PC-3 (cell line): ENCODE measurements around the gene RNF17. TPM values are rescaled to one million over a fixed set of nuclear protein-coding genes. Genes with fewer than 3 reads are reported as not detected.
A peak's percentile ranks its signal among the peaks of the same experiment; 100 is the strongest.

Experiments
- ATAC-seq: fragments of 200-7000 bp; cut with Tn5 transposase; 2 replicates; pipeline ENCODE4 v1.9.1; 2020; ENCODE audit warnings: mild to moderate bottlenecking, moderate library complexity
- BruUV-seq: library from RNA; stranded (reverse); fragments of 400-500 nt; replicated peaks from 2 replicates; lab custom pipeline; 2021; lab: Mats Ljungman, UMichigan
- CTCF ChIA-PET: fragments of 300-600 bp; sonication (Branson Sonifier 250); formaldehyde crosslinking; loops from one replicate; lab custom pipeline; 2022; ENCODE audit warnings: antibody characterized with exemption; lab: Charles Lee
- POLR2A ChIA-PET: fragments of 300-600 bp; sonication (Branson Sonifier 250); formaldehyde crosslinking; loops from one replicate; lab custom pipeline; 2022; ENCODE audit warnings: antibody characterized with exemption; ENCODE audit not compliant: unreplicated experiment; lab: Charles Lee
- DNase-seq: peaks from one replicate; pipeline ENCODE4 v3.0.0-alpha.2; 2015
- H2AFZ ChIP-seq: fragments of 300-600 bp; sonication (generic); 2 replicates; pipeline ENCODE4 v1.6.0; 2016; ENCODE audit warnings: antibody characterized with exemption, low read length
- H3F3A ChIP-seq: fragments of 300-600 bp; sonication (generic); one replicate; pipeline ENCODE4 v1.6.0; 2017; ENCODE audit warnings: antibody characterized with exemption, low read length, control low read depth, mild to moderate bottlenecking; ENCODE audit not compliant: unreplicated experiment
- H3K27ac ChIP-seq: fragments of 300-600 bp; sonication (generic); 2 replicates; pipeline ENCODE4 v1.5.1; 2016; ENCODE audit warnings: mild to moderate bottlenecking, low read length
- H3K27me3 ChIP-seq: fragments of 300-600 bp; sonication (generic); 2 replicates; pipeline ENCODE4 v1.6.1; 2016; ENCODE audit warnings: low read length, mixed read lengths
- H3K36me3 ChIP-seq: fragments of 300-600 bp; sonication (generic); 2 replicates; pipeline ENCODE4 v1.6.1; 2016; ENCODE audit warnings: low read depth, mixed run types, low read length, mixed read lengths
- H3K4me1 ChIP-seq: fragments of 300-600 bp; sonication (generic); 2 replicates; pipeline ENCODE4 v1.5.1; 2016; ENCODE audit warnings: low read length; ENCODE audit not compliant: insufficient read depth
- H3K4me2 ChIP-seq: fragments of 300-600 bp; sonication (generic); 2 replicates; pipeline ENCODE4 v1.6.0; 2016; ENCODE audit warnings: low read length
- H3K4me3 ChIP-seq: fragments of 300-600 bp; sonication (generic); 2 replicates; pipeline ENCODE4 v1.5.1; 2016; ENCODE audit warnings: mild to moderate bottlenecking, low read length, mixed read lengths
- H3K79me2 ChIP-seq: fragments of 300-600 bp; sonication (generic); 2 replicates; pipeline ENCODE4 v1.6.1; 2017; ENCODE audit warnings: low read length, mixed read lengths
- H3K9ac ChIP-seq: fragments of 300-600 bp; sonication (generic); 2 replicates; pipeline ENCODE4 v1.6.0; 2016; ENCODE audit warnings: mild to moderate bottlenecking, low read length
- H3K9me2 ChIP-seq: fragments of 300-600 bp; sonication (generic); replicated peaks from 2 replicates; pipeline ENCODE4 v1.6.1; 2016; ENCODE audit warnings: mixed run types, low read length, mixed read lengths
- H3K9me3 ChIP-seq: fragments of 300-600 bp; sonication (generic); 2 replicates; pipeline ENCODE4 v1.6.1; 2016; ENCODE audit warnings: low read length, mixed read lengths
- H4K20me1 ChIP-seq: fragments of 300-600 bp; sonication (generic); 2 replicates; pipeline ENCODE4 v1.6.1; 2016; ENCODE audit warnings: low read length, mixed read lengths
- CTCF ChIP-seq: fragments of 300-600 bp; sonication (generic); conservative IDR thresholded peaks from 2 replicates; pipeline ENCODE4 v1.5.1; 2017; ENCODE audit warnings: antibody characterized with exemption, low read depth, mild to moderate bottlenecking, low read length
- EZH2 ChIP-seq: fragments of 300-600 bp; sonication (generic); IDR thresholded peaks from one replicate; pipeline ENCODE4 v1.6.1; 2017; ENCODE audit warnings: antibody characterized with exemption, mild to moderate bottlenecking, low read length; ENCODE audit not compliant: unreplicated experiment
- EZH2phosphoT487 ChIP-seq: fragments of 300-600 bp; sonication (generic); IDR thresholded peaks from 2 replicates; pipeline ENCODE4 v1.6.1; 2018; ENCODE audit warnings: mild to moderate bottlenecking, antibody characterized with exemption, low read length, borderline replicate concordance
- intact Hi-C: fragments of 100-400 bp; cut with micrococcal nuclease; formaldehyde crosslinking; loops from 2 replicates; pipeline ENCODE4 v1.9.0; 2023
- total RNA-seq: library from RNA; depleted of rRNA; stranded (reverse); fragments of >200 nt; gene quantifications from 2 replicates; pipeline ENCODE4 v1.2.3, GENCODE V29; 2014

RNF17 gene
- total RNA-seq, 1 experiment from 2014 or later: not detected

- H3K4me1 ChIP-seq: no peaks in the 10 kb centered on the region
- no peaks in the 10 kb centered on the region for H3K9me2 ChIP-seq
- H2AFZ ChIP-seq: 0 out of 2 replicates have a peak overlapping the region, but pooled peaks have one; percentile 38
- H4K20me1 ChIP-seq: no peaks in the 10 kb centered on the region
- H3K36me3 ChIP-seq: no peaks in the 10 kb centered on the region
- peak overlapping the region; percentile 73 for H3K4me2 ChIP-seq
- BruUV-seq: no TSS peak
- intact Hi-C loops: no loop called here
- no peaks in the 10 kb centered on the region for H3K9me3 ChIP-seq
- ChIA-PET CTCF (interaction anchor here (0.5 kb wide), 1 partner anchor 1951 kb away, joined by 3 read pairs; no protein-coding TSS in a partner anchor), POLR2A (no interaction called here)
- H3F3A ChIP-seq: no peaks in the 10 kb centered on the region
- ATAC-seq (no peak), DNase-seq (no peak)
- peak; percentile 34; the same call in 1 of the 2 replicates for TF ChIP-seq EZH2phosphoT487
- peak; percentile 58 for TF ChIP-seq EZH2
- TF ChIP-seq CTCF: no peak
- no peaks in the 10 kb centered on the region for H3K79me2 ChIP-seq
- H3K4me3 ChIP-seq: peak overlapping the region; percentile 50
- H3K27me3 ChIP-seq: peaks cover 50% of the 10 kb centered on the region
- no peak overlapping the region for H3K9ac ChIP-seq
- no peak overlapping the region for H3K27ac ChIP-seq
Observed at GRCh38 chr13:24747248-24748060, 16.5 kb upstream of the RNF17 start.

GRCh38 chr13:24748061-24748400 lies 15.9 kb upstream of the RNF17 start:
- H3K9me2 ChIP-seq: no peaks in the 10 kb centered on the region
- H3K4me2 ChIP-seq: peak overlapping the region; percentile 73

More at GRCh38 chr13:24748061-24748400, 15.9 kb upstream of the RNF17 start:
- Histone ChIP-seq H2AFZ (0 out of 2 replicates have a peak overlapping the region, but pooled peaks have one; percentile 38), H3K27ac (no peak overlapping the region), H3K36me3 (no peaks in the 10 kb centered on the region), H4K20me1 (no peaks in the 10 kb centered on the region), H3K27me3 (peaks cover 55% of the 10 kb centered on the region), H3K79me2 (no peaks in the 10 kb centered on the region), H3K9ac (no peak overlapping the region), H3K9me3 (no peaks in the 10 kb centered on the region), H3F3A (no peaks in the 10 kb centered on the region), H3K4me3 (peak overlapping the region; percentile 50; the same call in 1 of the 2 replicates), H3K4me1 (no peaks in the 10 kb centered on the region)
- no TSS peak for BruUV-seq
- ATAC-seq: no peak
- intact Hi-C loops: no loop called here
- ChIA-PET POLR2A (no interaction called here), CTCF (no interaction called here)
- no peak for DNase-seq
- TF ChIP-seq CTCF: no peak
- TF ChIP-seq EZH2: no peak
- TF ChIP-seq EZH2phosphoT487: no peak
